SU-DHL-6 (cell line): Measurements from ENCODE around the gene PPL.

ENCODE experiments used
- H2AFZ ChIP-seq: fragments of 200-600 bp; sonication (generic); 2 replicates; pipeline ENCODE4 v1.6.1; 2014; ENCODE audit warnings: low read depth, mild to moderate bottlenecking, moderate library complexity, mixed read lengths, antibody characterized with exemption, low read length; ENCODE audit not compliant: severe bottlenecking
- H3F3A ChIP-seq: fragments of 200-600 bp; shearing (Covaris generic); 2 replicates; pipeline ENCODE4 v1.6.0; 2016; ENCODE audit warnings: antibody characterized with exemption, mild to moderate bottlenecking; ENCODE audit not compliant: insufficient read depth
- H3K27ac ChIP-seq: fragments of 200-600 bp; sonication (generic); 2 replicates; pipeline ENCODE4 v1.5.1; 2016; ENCODE audit warnings: low read depth, mild to moderate bottlenecking, low read length, moderate library complexity, mixed read lengths
- H3K27me3 ChIP-seq: fragments of 200-600 bp; sonication (generic), shearing (Covaris generic); 2 replicates; pipeline ENCODE4 v1.6.0; 2014; ENCODE audit warnings: mild to moderate bottlenecking, low read length
- H3K36me3 ChIP-seq: fragments of 200-600 bp; sonication (generic); 2 replicates; pipeline ENCODE4 v1.6.1; 2014; ENCODE audit warnings: mild to moderate bottlenecking, low read length, mixed read lengths
- H3K4me2 ChIP-seq: fragments of 300-600, 200-600 bp; shearing (Covaris generic), sonication (generic); 2 replicates; pipeline ENCODE4 v1.6.0; 2014; ENCODE audit warnings: low read length, low read depth, mild to moderate bottlenecking; ENCODE audit not compliant: poor library complexity, severe bottlenecking
- H3K4me3 ChIP-seq: fragments of 200-600 bp; sonication (generic); 2 replicates; pipeline ENCODE4 v1.5.1; 2014; ENCODE audit warnings: antibody characterized with exemption, low read length, mild to moderate bottlenecking, mixed read lengths; ENCODE audit not compliant: insufficient read depth, poor library complexity, severe bottlenecking
- H3K79me2 ChIP-seq: fragments of 200-600 bp; sonication (generic); 2 replicates; pipeline ENCODE4 v1.6.1; 2014; ENCODE audit warnings: mild to moderate bottlenecking, low read length, moderate library complexity; ENCODE audit not compliant: insufficient read depth
- H3K9ac ChIP-seq: fragments of 200-600 bp; sonication (generic); 2 replicates; pipeline ENCODE4 v1.7.0; 2014; ENCODE audit warnings: mild to moderate bottlenecking, low read length
- H3K9me2 ChIP-seq: fragments of 200-600 bp; sonication (generic); replicated peaks from 2 replicates; pipeline ENCODE4 v1.6.1; 2014; ENCODE audit warnings: low read length; ENCODE audit not compliant: insufficient read depth
- H3K9me3 ChIP-seq: fragments of 200-600 bp; sonication (generic); 2 replicates; pipeline ENCODE4 v1.6.1; 2014; ENCODE audit warnings: low read length, mixed read lengths; ENCODE audit not compliant: insufficient read depth
- H4K20me1 ChIP-seq: fragments of 200-600 bp; sonication (generic); 2 replicates; pipeline ENCODE4 v1.6.1; 2014; ENCODE audit warnings: low read depth, mild to moderate bottlenecking, antibody characterized with exemption, low read length, moderate library complexity, mixed read lengths
- EZH2phosphoT487 ChIP-seq: fragments of 200-600 bp; sonication (generic), shearing (Covaris generic); conservative IDR thresholded peaks from 2 replicates; pipeline ENCODE4 v1.6.1; 2018; ENCODE audit warnings: mild to moderate bottlenecking, antibody characterized with exemption, low read length, moderate library complexity, mixed read lengths
- TF ChIP-seq, protein P1 (sequence below): fragments of 200-600 bp; sonication (generic); IDR thresholded peaks from one replicate; pipeline ENCODE4 v1.5.1; 2017; ENCODE audit warnings: antibody characterized with exemption, mild to moderate bottlenecking, low read length, moderate library complexity; ENCODE audit not compliant: insufficient read depth, poor library complexity, severe bottlenecking

The PPL gene

DNA sequence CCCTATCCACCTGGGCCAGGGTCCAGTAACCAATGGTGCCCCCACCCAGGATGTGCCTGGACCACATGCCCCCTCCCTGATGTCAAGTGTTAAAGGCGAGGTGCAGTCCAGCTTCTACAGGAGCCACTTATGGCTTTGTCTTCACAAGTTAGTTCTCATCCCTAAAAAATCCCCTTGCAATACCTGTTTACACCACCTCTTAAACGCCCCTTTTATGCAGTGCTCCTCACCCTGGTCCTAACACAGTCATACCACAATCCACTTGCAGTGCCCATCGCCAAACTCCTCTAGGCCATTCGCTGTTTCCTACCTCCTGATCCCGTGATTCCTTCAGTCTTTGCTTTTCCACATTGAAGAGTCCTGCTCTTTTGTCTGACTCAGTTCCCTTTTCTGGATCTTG, 97.0 kb downstream of the PPL start:
- Histone ChIP-seq H3K4me3 (no peak overlapping the region), H2AFZ (no peak overlapping the region), H4K20me1 (no peaks in the 10 kb centered on the region; the same call in 1 of the 2 replicates), H3F3A (no peaks in the 10 kb centered on the region), H3K4me2 (no peak overlapping the region), H3K9me3 (no peaks in the 10 kb centered on the region), H3K9me2 (no peaks in the 10 kb centered on the region), H3K27me3 (no peaks in the 10 kb centered on the region), H3K79me2 (peaks cover 13% of the 10 kb centered on the region), H3K27ac (no peak overlapping the region), H3K36me3 (peaks cover 16% of the 10 kb centered on the region; the same call in 1 of the 2 replicates), H3K9ac (no peak overlapping the region)
- TF ChIP-seq, protein P1, sequence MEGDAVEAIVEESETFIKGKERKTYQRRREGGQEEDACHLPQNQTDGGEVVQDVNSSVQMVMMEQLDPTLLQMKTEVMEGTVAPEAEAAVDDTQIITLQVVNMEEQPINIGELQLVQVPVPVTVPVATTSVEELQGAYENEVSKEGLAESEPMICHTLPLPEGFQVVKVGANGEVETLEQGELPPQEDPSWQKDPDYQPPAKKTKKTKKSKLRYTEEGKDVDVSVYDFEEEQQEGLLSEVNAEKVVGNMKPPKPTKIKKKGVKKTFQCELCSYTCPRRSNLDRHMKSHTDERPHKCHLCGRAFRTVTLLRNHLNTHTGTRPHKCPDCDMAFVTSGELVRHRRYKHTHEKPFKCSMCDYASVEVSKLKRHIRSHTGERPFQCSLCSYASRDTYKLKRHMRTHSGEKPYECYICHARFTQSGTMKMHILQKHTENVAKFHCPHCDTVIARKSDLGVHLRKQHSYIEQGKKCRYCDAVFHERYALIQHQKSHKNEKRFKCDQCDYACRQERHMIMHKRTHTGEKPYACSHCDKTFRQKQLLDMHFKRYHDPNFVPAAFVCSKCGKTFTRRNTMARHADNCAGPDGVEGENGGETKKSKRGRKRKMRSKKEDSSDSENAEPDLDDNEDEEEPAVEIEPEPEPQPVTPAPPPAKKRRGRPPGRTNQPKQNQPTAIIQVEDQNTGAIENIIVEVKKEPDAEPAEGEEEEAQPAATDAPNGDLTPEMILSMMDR, result no peak
- TF ChIP-seq EZH2phosphoT487, result no peak

DNA sequence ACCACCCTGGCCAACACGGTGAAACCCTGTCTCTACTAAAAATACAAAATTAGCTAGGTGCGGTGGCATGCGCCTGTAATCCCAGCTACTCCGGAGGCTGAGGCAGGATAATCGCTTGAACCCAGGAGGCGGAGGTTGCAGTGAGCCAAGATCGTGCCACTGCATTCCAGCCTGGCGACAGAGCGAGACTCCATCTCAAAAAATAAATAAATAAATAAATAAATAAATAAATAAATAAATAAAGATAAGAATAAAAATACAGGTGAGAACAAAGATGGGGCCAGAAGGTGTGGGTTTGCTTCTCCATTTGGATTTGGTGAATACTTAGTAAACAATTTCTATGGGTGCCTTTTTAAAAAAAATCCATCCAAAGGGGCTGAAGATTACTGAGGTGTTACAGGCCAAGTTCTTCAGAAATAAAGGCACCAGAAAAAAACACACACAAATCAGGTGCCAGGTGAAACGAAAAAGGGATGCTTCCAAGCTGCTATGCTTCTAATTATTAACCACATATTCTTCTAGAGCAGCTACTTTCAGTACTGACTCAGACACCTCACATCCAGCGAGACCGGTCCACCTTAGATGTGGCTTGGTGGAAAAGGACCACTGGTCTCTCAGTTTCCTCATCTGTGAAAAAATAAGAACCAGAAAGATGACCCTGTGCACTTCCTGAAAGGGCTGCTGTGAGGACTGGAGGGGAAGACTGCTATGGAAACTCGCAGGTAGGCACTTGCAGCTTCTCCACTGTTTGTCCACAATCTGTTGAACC, 99.0 kb downstream of the PPL start:
- Histone ChIP-seq H3K9ac (no peak overlapping the region), H3K79me2 (peaks cover 19% of the 10 kb centered on the region; the same call in 1 of the 2 replicates), H3K27ac (no peak overlapping the region), H3K4me3 (no peak overlapping the region), H4K20me1 (no peaks in the 10 kb centered on the region; the same call in 1 of the 2 replicates), H3F3A (no peaks in the 10 kb centered on the region), H3K27me3 (no peaks in the 10 kb centered on the region), H3K9me2 (no peaks in the 10 kb centered on the region), H2AFZ (no peak overlapping the region), H3K9me3 (no peaks in the 10 kb centered on the region), H3K36me3 (peaks cover 9% of the 10 kb centered on the region; the same call in 1 of the 2 replicates), H3K4me2 (no peak overlapping the region)
- TF ChIP-seq, protein P1, result no peak
- no peak for TF ChIP-seq EZH2phosphoT487

DNA sequence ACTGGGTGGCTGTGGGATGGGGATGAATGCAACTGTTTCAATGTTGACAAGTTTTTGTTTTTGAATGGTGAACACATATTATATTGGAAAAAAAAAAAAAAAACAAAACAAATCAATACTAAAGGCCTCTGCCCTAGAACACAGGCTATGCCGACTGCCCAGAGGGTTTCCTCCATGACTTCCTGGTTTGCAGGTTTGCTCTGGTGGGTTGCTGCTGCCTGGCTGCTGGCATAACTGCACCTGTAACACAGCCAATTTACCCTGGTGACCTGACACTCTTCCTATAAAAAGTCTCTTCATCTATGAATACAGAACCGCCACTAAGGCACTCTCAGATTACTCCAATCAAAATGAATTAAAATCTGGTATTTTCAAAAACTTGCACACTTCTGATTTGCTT, 100.2 kb downstream of the PPL start:
- Histone ChIP-seq H3F3A (no peaks in the 10 kb centered on the region), H3K9me2 (no peaks in the 10 kb centered on the region), H3K4me2 (no peak overlapping the region), H3K79me2 (peaks cover 19% of the 10 kb centered on the region; the same call in 1 of the 2 replicates), H3K9ac (no peak overlapping the region), H2AFZ (no peak overlapping the region), H3K36me3 (peaks cover 18% of the 10 kb centered on the region; the same call in 1 of the 2 replicates), H3K27ac (no peak overlapping the region), H3K9me3 (no peaks in the 10 kb centered on the region), H4K20me1 (no peaks in the 10 kb centered on the region; the same call in 1 of the 2 replicates), H3K27me3 (no peaks in the 10 kb centered on the region), H3K4me3 (no peak overlapping the region)
- TF ChIP-seq EZH2phosphoT487, result no peak
- TF ChIP-seq, protein P1, result no peak
